GM18505 (cell line): Measurements from ENCODE around the gene ABHD17C.

Experiments used
- ATAC-seq: cut with Tn5 transposase; IDR thresholded peaks from one replicate; pipeline ENCODE4 v1.9.1; 2021; ENCODE audit not compliant: unreplicated experiment
- POLR2A ChIP-seq: IDR thresholded peaks from 4 replicates; pipeline ENCODE4 v1.6.1; 2011; ENCODE audit warnings: borderline replicate concordance; ENCODE audit not compliant: insufficient read depth, insufficient read length; ENCODE audit errors: extremely low read depth

The ABHD17C gene

GRCh38 chr15:80697075-80697685 lies 2.1 kb downstream of the ABHD17C start:
- TF ChIP-seq POLR2A, result no peak
- ATAC-seq, result no peak

- TF ChIP-seq POLR2A, result no peak
These were observed 3.6 kb downstream of the ABHD17C start for GRCh38 chr15:80698676-80699075.

GRCh38 chr15:80699981-80700380 lies 4.9 kb downstream of the ABHD17C start:
- no peak for ATAC-seq
- no peak for TF ChIP-seq POLR2A

More at GRCh38 chr15:80698676-80699075, 3.6 kb downstream of the ABHD17C start:
- ATAC-seq, result no peak

GRCh38 chr15:80701676-80702311 lies 6.7 kb downstream of the ABHD17C start:
- TF ChIP-seq POLR2A, result no peak
- ATAC-seq, result no peak

GRCh38 chr15:80703081-80703480 lies 8.0 kb downstream of the ABHD17C start:
- TF ChIP-seq POLR2A, result no peak
- no peak for ATAC-seq

GRCh38 chr15:80703965-80704364 lies 8.9 kb downstream of the ABHD17C start:
- ATAC-seq, result no peak
- TF ChIP-seq POLR2A, result no peak

- TF ChIP-seq POLR2A, result no peak
- ATAC-seq, result no peak
These were observed 11.1 kb downstream of the ABHD17C start for GRCh38 chr15:80706161-80706560.

- TF ChIP-seq POLR2A, result no peak
- ATAC-seq, result no peak
These were observed 14.4 kb downstream of the ABHD17C start for GRCh38 chr15:80709542-80709941.

- ATAC-seq, result no peak
- no peak for TF ChIP-seq POLR2A
These were observed 15.8 kb downstream of the ABHD17C start for GRCh38 chr15:80710635-80711554.

GRCh38 chr15:80711886-80712285 lies 16.8 kb downstream of the ABHD17C start:
- no peak for TF ChIP-seq POLR2A
- no peak for ATAC-seq

- TF ChIP-seq POLR2A, result no peak
- no peak for ATAC-seq
These were observed 17.8 kb downstream of the ABHD17C start for GRCh38 chr15:80712956-80713355.

GRCh38 chr15:80721476-80721875 lies 26.4 kb downstream of the ABHD17C start:
- ATAC-seq, result no peak
- no peak for TF ChIP-seq POLR2A

- no peak for ATAC-seq
- no peak for TF ChIP-seq POLR2A
These were observed 27.7 kb downstream of the ABHD17C start for GRCh38 chr15:80722811-80723210.
